HG03108 (cell line): ENCODE results near the gene DEPDC7.

Experiments
- ATAC-seq: cut with Tn5 transposase; IDR thresholded peaks from one replicate; pipeline ENCODE4 v1.9.1; 2021; ENCODE audit warnings: moderate library complexity; ENCODE audit not compliant: unreplicated experiment

DEPDC7 gene

DNA sequence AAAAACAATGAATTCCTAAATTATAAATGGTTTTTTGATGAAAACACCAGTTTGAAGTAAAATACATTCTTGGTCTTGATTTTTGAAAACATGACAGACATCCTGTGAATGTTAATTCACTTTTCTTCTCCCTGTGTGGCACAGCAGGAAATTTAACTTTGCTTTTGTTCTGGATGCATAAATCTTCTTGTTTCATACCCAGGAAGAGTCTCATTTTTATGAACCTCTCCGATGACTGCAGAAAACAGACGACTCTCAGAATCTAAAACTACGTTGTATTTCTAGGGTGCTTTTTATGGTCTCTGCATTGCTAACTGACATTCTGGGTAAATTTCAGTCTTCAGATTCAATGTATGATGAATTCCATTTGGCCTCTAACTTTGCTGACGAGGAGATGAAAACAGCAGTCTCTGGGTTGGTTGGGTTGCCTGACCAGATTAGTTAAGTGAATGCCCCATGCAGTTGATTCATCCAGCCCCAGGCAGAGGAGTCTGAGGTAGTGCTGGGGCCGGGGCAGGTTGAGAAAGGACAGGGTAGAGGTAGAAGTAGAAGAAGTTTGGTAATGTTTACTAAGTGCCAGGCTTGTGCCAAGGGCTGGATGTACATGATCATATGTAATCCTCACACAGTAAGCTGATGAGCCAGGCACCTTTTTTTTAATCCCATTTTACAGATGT lies 43.8 kb downstream of the DEPDC7 start:
- ATAC-seq = no peak

DNA sequence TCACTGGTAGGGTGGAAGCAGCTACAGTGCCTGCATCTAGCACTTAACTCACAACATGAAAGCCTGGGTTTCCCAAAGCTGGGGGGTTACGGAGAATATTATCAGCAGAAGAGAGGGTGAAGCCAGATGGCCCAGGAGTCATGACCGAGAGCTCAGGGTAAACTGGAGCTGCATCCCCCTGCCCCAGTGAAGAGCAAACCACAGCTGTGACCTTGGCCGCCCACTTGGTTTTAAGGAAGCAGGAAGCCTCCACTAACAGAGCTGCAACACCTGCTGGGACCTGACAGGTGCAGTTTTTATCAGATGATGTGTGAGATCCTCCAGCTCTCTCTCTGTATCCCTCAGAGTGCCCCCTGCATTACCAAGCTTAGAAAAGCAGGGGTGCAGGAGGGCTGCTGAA lies 44.6 kb downstream of the DEPDC7 start:
- ATAC-seq = no peak

DNA sequence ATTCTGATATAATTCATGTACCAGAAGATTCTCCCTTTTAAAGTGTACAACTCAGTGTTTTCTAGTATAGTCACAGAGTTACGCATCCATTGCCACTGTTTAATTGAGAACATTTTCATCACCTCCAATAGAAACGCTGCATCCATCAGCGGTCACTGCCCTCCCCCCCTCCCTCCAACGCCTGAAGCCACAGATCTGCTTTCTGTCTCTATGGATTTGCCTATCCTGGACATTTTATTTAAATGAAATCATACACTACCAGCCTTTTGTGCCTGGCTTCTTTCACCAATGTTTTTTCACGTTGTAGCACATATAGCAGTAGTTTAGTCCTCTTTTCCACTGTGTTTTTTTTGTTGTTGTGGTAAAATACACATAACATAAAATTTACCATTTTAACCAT lies 46.5 kb downstream of the DEPDC7 start:
- ATAC-seq = no peak

DNA sequence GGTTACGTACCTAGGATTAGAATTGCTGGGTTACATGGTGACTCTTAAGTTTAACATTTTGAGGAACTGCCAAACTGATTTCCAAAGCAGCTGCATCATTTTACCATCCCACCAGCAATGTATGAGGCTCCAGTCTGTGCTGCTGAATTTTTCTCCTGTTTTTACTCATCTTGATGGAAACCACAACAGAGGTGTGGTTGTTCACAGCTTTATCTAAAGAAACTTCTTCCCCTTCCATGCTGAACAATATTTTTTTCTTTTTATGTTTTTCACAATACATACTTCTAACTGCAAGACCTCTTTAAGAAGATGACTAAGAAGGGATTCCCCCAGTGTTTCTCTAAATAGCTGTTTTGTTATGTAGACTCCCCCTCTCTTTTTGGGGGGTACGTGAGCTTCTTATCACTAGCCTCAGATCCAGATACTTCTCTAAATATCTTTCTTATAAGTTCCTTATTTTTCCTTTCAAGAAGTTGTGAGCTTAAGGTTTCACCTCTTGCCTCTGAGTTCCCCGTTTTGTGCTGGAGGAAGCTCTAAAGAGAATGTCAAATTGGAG lies 47.7 kb downstream of the DEPDC7 start:
- no peak for ATAC-seq

DNA sequence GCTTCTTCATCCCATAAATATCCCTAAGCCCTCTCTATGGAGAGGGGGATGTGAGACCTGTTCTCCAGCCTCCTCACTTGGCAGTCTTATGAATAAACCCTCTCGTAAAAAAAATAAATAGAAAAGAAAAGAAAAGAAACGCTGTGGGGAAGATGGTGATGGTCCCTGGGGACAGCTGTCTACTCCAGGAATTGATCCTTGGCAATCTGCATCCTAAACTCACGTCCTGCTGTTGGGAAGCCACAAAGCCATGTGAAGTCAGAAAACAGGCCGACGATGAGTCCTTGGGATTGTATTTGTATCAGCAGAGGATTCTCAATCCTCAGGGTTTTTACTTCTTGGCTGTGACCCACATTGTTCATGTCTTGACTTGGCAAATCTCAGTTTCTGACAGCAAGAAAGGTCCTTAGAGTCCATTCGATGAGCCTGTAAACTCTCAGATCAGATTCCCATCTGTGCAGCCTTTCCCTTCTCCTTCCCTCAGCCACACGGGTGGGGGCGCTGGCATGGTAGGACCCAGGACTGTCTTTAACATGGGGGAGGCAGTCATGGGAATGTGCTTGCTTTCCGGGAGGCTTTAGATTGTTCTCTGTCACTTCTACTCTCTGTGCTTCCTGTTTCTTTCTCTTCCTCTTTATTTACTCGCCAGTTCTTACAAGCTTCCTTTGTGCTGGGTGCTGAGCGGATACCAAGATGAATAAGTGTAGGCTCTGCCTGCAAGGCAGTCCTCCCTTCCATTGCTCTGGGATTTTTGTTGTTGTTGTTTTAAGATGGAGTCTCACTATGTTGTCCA lies 48.6 kb downstream of the DEPDC7 start:
- ATAC-seq = no peak

DNA sequence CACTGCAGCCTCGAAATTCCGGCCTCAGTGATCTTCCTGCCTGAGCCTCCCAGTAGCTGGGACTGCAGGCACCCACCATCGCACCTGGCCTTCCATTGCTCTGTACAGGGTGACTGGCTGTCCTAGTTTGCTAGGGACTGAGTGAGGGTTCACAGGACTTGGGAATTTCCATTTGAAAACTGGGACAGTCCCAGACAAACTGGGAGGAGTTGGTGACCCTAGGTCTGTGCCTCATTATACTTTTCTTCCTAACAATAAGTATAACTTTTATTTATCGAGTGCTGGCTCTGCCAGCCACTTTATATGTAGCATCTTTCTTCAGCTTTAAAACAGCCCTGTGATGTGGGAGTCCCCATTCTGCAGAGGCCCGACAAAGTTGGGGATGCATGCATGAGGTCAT lies 49.2 kb downstream of the DEPDC7 start:
- no peak for ATAC-seq

DNA sequence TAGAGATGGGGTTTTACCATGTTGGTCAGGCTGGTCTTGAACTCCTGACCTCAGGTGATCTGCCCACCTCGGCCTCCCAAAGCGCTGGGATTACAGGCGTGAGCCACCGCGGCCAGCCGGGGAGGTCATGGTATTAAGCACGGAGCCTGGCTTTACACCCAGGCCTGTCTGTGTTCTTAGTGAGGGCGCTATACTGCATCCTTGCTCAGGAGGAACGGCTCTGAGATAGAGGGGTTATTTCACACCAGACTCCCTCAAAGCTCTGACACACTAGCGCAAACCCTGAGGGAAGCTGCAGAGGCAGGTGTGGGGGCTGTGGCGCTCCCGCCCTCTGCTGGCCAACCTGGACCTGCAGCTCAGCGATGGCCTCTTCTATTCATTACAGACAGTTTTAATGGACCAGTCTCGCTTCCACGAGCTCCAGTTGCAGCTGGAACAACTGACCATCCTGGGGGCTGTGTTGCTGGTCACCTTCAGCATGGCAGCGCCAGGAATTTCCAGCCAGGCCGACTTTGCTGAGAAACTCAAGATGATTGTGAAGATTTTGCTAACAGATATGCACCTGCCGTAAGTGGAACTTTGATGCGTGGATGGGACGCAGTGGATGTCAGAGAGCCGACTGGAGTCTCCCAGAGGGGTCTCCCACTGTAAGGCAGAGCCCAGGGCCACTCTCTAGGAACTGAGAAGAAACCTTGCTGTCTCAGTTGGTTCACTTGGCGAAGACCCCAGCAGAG lies 49.9 kb downstream of the DEPDC7 start:
- peak; percentile 42 for ATAC-seq

DNA sequence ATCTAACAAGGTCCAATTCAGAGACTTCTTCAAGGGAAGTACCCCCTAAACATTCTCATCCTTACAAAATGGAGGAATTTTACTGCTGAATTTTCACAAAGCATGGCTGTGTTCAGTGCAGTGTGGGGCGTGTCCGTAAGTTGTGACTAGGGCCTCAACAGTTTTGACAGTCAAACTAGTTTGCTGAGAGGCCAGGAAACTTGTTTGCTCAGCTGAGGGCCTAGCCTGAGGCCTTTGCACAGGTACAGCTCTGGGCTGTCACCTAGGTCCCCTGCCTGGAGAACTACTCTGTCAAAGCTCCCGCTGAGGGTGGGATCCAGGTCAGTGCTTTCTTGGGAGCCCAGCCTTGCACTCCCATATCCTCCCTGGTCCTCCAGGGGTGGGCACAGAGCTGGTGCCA lies 51.6 kb downstream of the DEPDC7 start:
- no peak for ATAC-seq

DNA sequence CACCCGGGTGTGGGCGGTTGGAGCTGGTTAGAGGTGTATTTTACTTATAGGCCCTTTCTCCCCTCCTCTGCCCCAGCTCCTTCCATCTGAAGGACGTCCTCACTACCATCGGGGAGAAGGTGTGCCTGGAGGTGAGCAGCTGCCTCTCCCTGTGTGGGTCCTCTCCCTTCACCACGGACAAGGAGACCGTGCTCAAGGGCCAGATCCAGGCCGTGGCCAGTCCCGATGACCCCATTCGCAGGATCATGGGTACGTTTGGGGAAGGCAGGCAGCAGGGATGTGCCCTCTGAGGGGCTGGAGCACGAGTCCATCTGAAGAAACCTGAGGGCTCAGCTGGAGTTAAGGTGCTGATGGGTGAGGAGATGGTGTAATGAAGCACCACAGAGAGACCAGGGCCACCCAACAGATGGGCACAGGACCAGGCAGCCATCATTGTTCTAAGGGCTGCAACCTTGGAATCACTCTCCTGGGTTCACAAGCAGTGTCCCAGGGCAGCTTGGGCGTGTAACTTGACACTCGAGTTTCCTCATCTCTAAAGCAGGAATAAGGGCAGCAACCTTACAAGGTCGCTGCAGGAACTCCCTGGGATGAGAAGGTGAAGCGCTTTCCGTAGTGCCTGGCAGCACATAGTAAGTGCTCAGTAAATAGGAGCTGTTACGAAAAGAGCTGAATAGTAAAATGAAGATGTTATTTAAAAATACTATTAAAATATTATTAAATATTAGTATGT lies 53.1 kb downstream of the DEPDC7 start:
- ATAC-seq = no peak

DNA sequence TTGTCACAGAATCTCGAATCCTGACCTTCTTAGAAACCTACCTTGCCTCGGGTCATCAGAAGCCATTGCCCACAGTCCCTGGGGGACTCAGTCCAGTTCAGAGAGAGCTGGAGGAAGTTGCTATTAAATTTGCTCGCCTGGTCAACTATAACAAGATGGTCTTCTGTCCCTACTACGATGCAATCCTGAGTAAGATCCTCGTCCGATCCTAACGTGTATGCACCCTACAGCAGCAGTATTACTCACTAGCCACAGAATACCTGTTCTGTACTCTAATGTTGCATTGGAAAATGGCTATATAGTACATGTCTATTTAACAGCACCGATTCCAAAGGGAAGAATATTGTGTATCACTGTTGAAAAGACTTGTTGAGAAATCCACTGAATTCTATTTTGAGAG lies 56.8 kb downstream of the DEPDC7 start:
- no peak for ATAC-seq
